GM12878 (cell line): Measurements from ENCODE around the gene KISS1R. TPM values are rescaled to one million over a fixed set of nuclear protein-coding genes. Genes with fewer than 3 reads are reported as not detected.

ENCODE experiments used
- ATF2 ChIP-seq: IDR thresholded peaks from 2 replicates; pipeline ENCODE4 v1.6.1; 2012; ENCODE audit warnings: low read length, inconsistent platforms
- CHD1 ChIP-seq: IDR thresholded peaks from 2 replicates; pipeline ENCODE4 v1.6.1; 2012; ENCODE audit warnings: low read depth, low read length, improper control_type of control experiment
- CUX1 ChIP-seq: IDR thresholded peaks from 2 replicates; pipeline ENCODE4 v1.6.1; 2012; ENCODE audit warnings: improper control_type of control experiment, low read depth, low read length; ENCODE audit not compliant: insufficient replicate concordance
- E2F4 ChIP-seq: IDR thresholded peaks from 2 replicates; pipeline ENCODE4 v1.6.1; 2012; ENCODE audit warnings: low read depth, low read length, improper control_type of control experiment
- ESRRA ChIP-seq: IDR thresholded peaks from 2 replicates; pipeline ENCODE4 v1.6.1; 2012; ENCODE audit warnings: mild to moderate bottlenecking, low read length, improper control_type of control experiment
- ETV6 ChIP-seq, 2 experiments: fragments of 450-650 bp in 1 of 2; IDR thresholded peaks in 1 of 2; conservative IDR thresholded peaks in 1 of 2; 2 replicates each; pipeline ENCODE4 v1.6.1; 2014; ENCODE audit warnings: antibody characterized with exemption in 1 of 2, borderline replicate concordance in 1 of 2, low read depth in 1 of 2, mild to moderate bottlenecking in 1 of 2, moderate library complexity in 1 of 2
- FOS ChIP-seq: IDR thresholded peaks from 3 replicates; pipeline ENCODE4 v1.6.1; 2011; ENCODE audit warnings: borderline replicate concordance; ENCODE audit not compliant: insufficient read length; ENCODE audit errors: extremely low read depth
- FOXK2 ChIP-seq: fragments of 450-650 bp; IDR thresholded peaks from 2 replicates; pipeline ENCODE4 v1.6.1; 2017; ENCODE audit warnings: mild to moderate bottlenecking, moderate library complexity
- FOXM1 ChIP-seq: IDR thresholded peaks from 2 replicates; pipeline ENCODE4 v1.6.1; 2012; ENCODE audit warnings: low read depth, mild to moderate bottlenecking, inconsistent platforms, low read length, moderate library complexity
- IRF5 ChIP-seq: fragments of 450-650 bp; IDR thresholded peaks from 2 replicates; pipeline ENCODE4 v1.6.1; 2017; ENCODE audit warnings: borderline replicate concordance
- KAT2A ChIP-seq: conservative IDR thresholded peaks from 2 replicates; pipeline ENCODE4 v1.6.1; 2011; ENCODE audit warnings: low read depth, low read length; ENCODE audit not compliant: control insufficient read depth
- MYB ChIP-seq: fragments of 150-350 bp; IDR thresholded peaks from 2 replicates; pipeline ENCODE4 v1.6.1; 2014; ENCODE audit warnings: mild to moderate bottlenecking, low read depth, low read length, borderline replicate concordance
- RBBP5 ChIP-seq: fragments of 200-600 bp; sonication (generic); conservative IDR thresholded peaks from 2 replicates; pipeline ENCODE4 v1.6.1; 2016
- RCOR1 ChIP-seq: conservative IDR thresholded peaks from 2 replicates; pipeline ENCODE4 v1.6.1; 2012; ENCODE audit warnings: low read depth, low read length, improper control_type of control experiment
- RFX5 ChIP-seq: IDR thresholded peaks from 2 replicates; pipeline ENCODE4 v1.6.1; 2011; ENCODE audit warnings: low read depth, low read length, improper control_type of control experiment
- SMAD5 ChIP-seq: IDR thresholded peaks from 2 replicates; pipeline ENCODE4 v1.6.1; 2016; ENCODE audit warnings: antibody characterized with exemption, low read depth
- TBL1XR1 ChIP-seq: IDR thresholded peaks from 2 replicates; pipeline ENCODE4 v1.6.1; 2012; ENCODE audit warnings: low read depth, low read length, improper control_type of control experiment
- ZBED1 ChIP-seq: IDR thresholded peaks from 2 replicates; pipeline ENCODE4 v1.6.1; 2016; ENCODE audit warnings: borderline replicate concordance
- ZNF207 ChIP-seq: fragments of 450-650 bp; IDR thresholded peaks from 2 replicates; pipeline ENCODE4 v1.6.1; 2014; ENCODE audit warnings: antibody characterized with exemption, mild to moderate bottlenecking, borderline replicate concordance
- ZNF217 ChIP-seq: fragments of 450-650 bp; IDR thresholded peaks from 2 replicates; pipeline ENCODE4 v1.6.1; 2017; ENCODE audit warnings: antibody characterized with exemption, mild to moderate bottlenecking
- ZNF24 ChIP-seq: fragments of 450-650 bp; IDR thresholded peaks from 2 replicates; pipeline ENCODE4 v1.6.1; 2017; ENCODE audit warnings: antibody characterized with exemption, mild to moderate bottlenecking
- ZSCAN29 ChIP-seq: fragments of 450-650 bp; IDR thresholded peaks from 2 replicates; pipeline ENCODE4 v1.6.1; 2017; ENCODE audit warnings: mild to moderate bottlenecking, moderate library complexity
- polyA plus RNA-seq, 11 experiments: library from polyadenylated mRNA; depleted of rRNA in 4 of 11; unstranded in 6 of 11; stranded (reverse) in 5 of 11; fragments of >200 nt; fragmentation: Nextera tagmentation in 4 of 11; fragmentation: Illumina TruSeq in 1 of 11; extraction: Ambion mirVana in 4 of 11; extraction: Trizol in 1 of 11; gene quantifications; 1 replicate in 1 of 11; 2 replicates in 10 of 11; pipeline versions ENCODE4 v1.2.1 to v1.2.3, GENCODE V29; 2011 to 2016; ENCODE audit warnings: inconsistent platforms in 2 of 11, missing spikeins in 2 of 11, low read depth in 1 of 11
- total RNA-seq, 4 experiments: library from RNA; depleted of rRNA in 3 of 4; stranded (reverse); fragments of >200 nt in 3 of 4; fragmentation: Illumina TruSeq in 1 of 4; extraction: Trizol in 1 of 4; gene quantifications; 2 replicates each; pipeline versions ENCODE4 v1.2.1 to v1.2.3, GENCODE V29; 2013 to 2021

The KISS1R gene
- total and polyA plus RNA-seq, 10 of the 15 experiments (the other 5 are each of a cell fraction or from before 2014, with no cell fraction given): 0.13 to 2.7 (median 1.4) TPM; not detected in 3

GRCh38 chr19:947707-948539 lies 30.8 kb downstream of the KISS1R start (continued):
- TF ChIP-seq ESRRA: no peak
- TF ChIP-seq IRF5: no peak
- TF ChIP-seq ATF2: peak; percentile 82
- TF ChIP-seq RBBP5: no peak
- peak in 1 of 2 experiments; percentile 82; a peak in 2 of 4 replicates for TF ChIP-seq ETV6 (conservative IDR thresholded peaks at IDR 0.05 in 1 of 2, IDR thresholded peaks at IDR 0.05 in 1 of 2; ENCODE audit: borderline replicate concordance in 1 of 2, low read depth in 1 of 2)
- no peak for TF ChIP-seq ZNF24
- TF ChIP-seq ZBED1: no peak; the same call in 1 of the 2 replicates
- TF ChIP-seq CUX1: no peak
- TF ChIP-seq FOS: no peak
- TF ChIP-seq CHD1: no peak
- 0 out of 2 replicates have a peak, but pooled peaks have one; percentile 8 for TF ChIP-seq E2F4
- TF ChIP-seq KAT2A: no peak
- TF ChIP-seq FOXK2: no peak
- no peak for TF ChIP-seq ZNF207
- TF ChIP-seq MYB: no peak
- no peak for TF ChIP-seq RFX5
- TF ChIP-seq RCOR1: peak; percentile 43
- TF ChIP-seq ZSCAN29: no peak
- peak; percentile 77; the same call in 1 of the 2 replicates for TF ChIP-seq TBL1XR1
- peak; percentile 95 for TF ChIP-seq FOXM1
- peak; percentile 47 for TF ChIP-seq ZNF217
- no peak for TF ChIP-seq SMAD5
